T-cell (primary cell): ENCODE measurements around the gene CACTIN. TPM values are rescaled to one million over a fixed set of nuclear protein-coding genes. Genes with fewer than 3 reads are reported as not detected.
"Not testable (repeated sequence)": the region's sequence is repeated elsewhere in the genome, so short reads cannot be mapped to it uniquely, and the experiment has no call there.

ENCODE experiments used
- ATAC-seq, 4 experiments: fragments of 200-7000 bp in 3 of 4; fragments of 150-1000 bp in 1 of 4; cut with Tn5 transposase; replicated peaks in 1 of 4; 1 replicate in 3 of 4; 2 replicates in 1 of 4; pipeline ENCODE4 v1.10.0; 2021; ENCODE audit warnings: moderate library complexity in 3 of 4, mild to moderate bottlenecking in 2 of 4, moderate number of reproducible peaks in 1 of 4
- CTCF ChIA-PET, 2 donors: fragments of 300-600 bp; sonication (Branson Sonifier 250); formaldehyde crosslinking; loops; one replicate each; lab custom pipeline; 2022; ENCODE audit warnings: antibody characterized with exemption in 2 of 2; lab: Charles Lee
- POLR2A ChIA-PET, 2 donors: fragments of 300-600 bp; sonication (Branson Sonifier 250); formaldehyde crosslinking; loops; one replicate each; lab custom pipeline; 2022; ENCODE audit warnings: antibody characterized with exemption in 2 of 2; lab: Charles Lee
- DNase-seq, 35 experiments: peaks; one replicate each; pipeline versions ENCODE4 v3.0.0 to v3.0.0-alpha.2; 2013 to 2023
- H3K27ac ChIP-seq: one replicate; pipeline ENCODE4 v1.5.1; 2013; ENCODE audit warnings: low read length
- H3K27me3 ChIP-seq, 2 experiments: replicated peaks in 1 of 2; 1 replicate in 1 of 2; 2 replicates in 1 of 2; pipeline versions ENCODE4 v1.6.1 to v1.7.0; 2013; ENCODE audit warnings: low read length in 1 of 2, mixed read lengths in 1 of 2; ENCODE audit not compliant: control insufficient read depth in 2 of 2, insufficient read depth in 2 of 2; ENCODE audit errors: extremely low read depth in 1 of 2
- H3K36me3 ChIP-seq, 2 donors: 1 replicate in 1 of 2; 2 replicates in 1 of 2; pipeline versions ENCODE4 v1.6.1 to v1.7.0; 2013; ENCODE audit warnings: low read length in 1 of 2; ENCODE audit not compliant: control insufficient read depth in 2 of 2, insufficient read depth in 1 of 2; ENCODE audit errors: extremely low read depth in 1 of 2
- H3K4me1 ChIP-seq, 2 experiments: 1 replicate in 1 of 2; 2 replicates in 1 of 2; pipeline versions ENCODE4 v1.6.1 to v1.7.0; 2013; ENCODE audit warnings: low read length in 2 of 2, mixed read lengths in 1 of 2; ENCODE audit not compliant: insufficient read depth in 2 of 2, control insufficient read depth in 1 of 2; ENCODE audit errors: extremely low read depth in 1 of 2
- H3K4me3 ChIP-seq, 2 donors: 1 replicate in 1 of 2; 2 replicates in 1 of 2; pipeline versions ENCODE4 v1.5.1 to v1.7.0; 2013; ENCODE audit warnings: mild to moderate bottlenecking in 2 of 2, low read length in 1 of 2, moderate library complexity in 1 of 2; ENCODE audit not compliant: control insufficient read depth in 1 of 2; ENCODE audit errors: extremely low read depth in 1 of 2
- H3K9me3 ChIP-seq: 2 replicates; pipeline ENCODE4 v1.7.0; 2013
- H3K27ac Mint-ChIP-seq, 2 donors: one replicate each; pipeline ENCODE4 v1.8.0; 2020 to 2021; ENCODE audit warnings: mild to moderate bottlenecking in 2 of 2, mixed read lengths in 2 of 2
- H3K27me3 Mint-ChIP-seq, 2 donors: one replicate each; pipeline ENCODE4 v1.8.0; 2021 to 2022; ENCODE audit warnings: mixed read lengths in 2 of 2
- H3K36me3 Mint-ChIP-seq: one replicate; pipeline ENCODE4 v1.8.0; 2021; ENCODE audit warnings: mixed read lengths
- H3K4me1 Mint-ChIP-seq, 3 donors: one replicate each; pipeline ENCODE4 v1.8.0; 2020 to 2022; ENCODE audit warnings: mixed read lengths in 3 of 3, mild to moderate bottlenecking in 1 of 3
- H3K4me3 Mint-ChIP-seq, 3 donors: one replicate each; pipeline ENCODE4 v1.8.0; 2020 to 2022; ENCODE audit warnings: mild to moderate bottlenecking in 3 of 3, mixed read lengths in 3 of 3, moderate library complexity in 3 of 3
- H3K9me3 Mint-ChIP-seq, 3 donors: one replicate each; pipeline ENCODE4 v1.8.0; 2020 to 2022; ENCODE audit warnings: mixed read lengths in 3 of 3
- WGBS: methylation state at CpG from one replicate; pipeline ENCODE4 v1.1.5; 2013; ENCODE audit warnings: missing lambda C conversion rate; ENCODE audit not compliant: insufficient coverage; 5-methylcytosine and 5-hydroxymethylcytosine counted together
- total RNA-seq, 35 experiments: library from RNA in 6 of 35; stranded (reverse) in 6 of 35; fragments of 120-200 nt in 1 of 35; gene quantifications; one replicate each; pipeline versions ENCODE4 v1.2.1 to v1.2.4 and lab custom pipeline; 2013 to 2026

The CACTIN gene
- total RNA-seq, 5 donors from 2014 or later (not counting 1 experiment from before 2014, with no cell fraction given), result 25.9 to 59.0 (median 55.8) TPM

GRCh38 chr19:3586127-3586626 is 40.4 kb downstream of the CACTIN start:
- no peaks in the 10 kb centered on the region for H3K36me3 ChIP-seq
- peak overlapping the region; percentile 47 to 80 for H3K4me3 ChIP-seq
- no peaks in the 10 kb centered on the region for H3K27me3 Mint-ChIP-seq
- H3K27me3 ChIP-seq, result peaks cover 0 to 16% of the 10 kb centered on the region in 2 experiments
- WGBS, result 80% methylated on average over 2 of the region's 16 CpGs
- peak overlapping the region; percentile 47 to 59 (median 58) for H3K4me3 Mint-ChIP-seq
- POLR2A ChIA-PET, result no interaction called here
- no peak overlapping the region for H3K27ac ChIP-seq
- H3K36me3 Mint-ChIP-seq, result no peaks in the 10 kb centered on the region
- H3K27ac Mint-ChIP-seq, result no peak overlapping the region
- no peaks in the 10 kb centered on the region for H3K9me3 ChIP-seq
- H3K4me1 Mint-ChIP-seq, result no peaks in the 10 kb centered on the region
- DNase-seq, result peak in 23 of 35 experiments; percentile 20 to 63 (median 38)
- CTCF ChIA-PET, result interaction anchor here in 1 of 2 donors (0.5 kb wide), 1 partner anchor 43 kb away, joined by 7 read pairs; no protein-coding TSS in a partner anchor
- peaks cover 3 to 14% of the 10 kb centered on the region in 2 experiments for H3K4me1 ChIP-seq
- ATAC-seq, result peak; percentile 58 to 66 (median 62)
- H3K9me3 Mint-ChIP-seq, result no peaks in the 10 kb centered on the region

DNA sequence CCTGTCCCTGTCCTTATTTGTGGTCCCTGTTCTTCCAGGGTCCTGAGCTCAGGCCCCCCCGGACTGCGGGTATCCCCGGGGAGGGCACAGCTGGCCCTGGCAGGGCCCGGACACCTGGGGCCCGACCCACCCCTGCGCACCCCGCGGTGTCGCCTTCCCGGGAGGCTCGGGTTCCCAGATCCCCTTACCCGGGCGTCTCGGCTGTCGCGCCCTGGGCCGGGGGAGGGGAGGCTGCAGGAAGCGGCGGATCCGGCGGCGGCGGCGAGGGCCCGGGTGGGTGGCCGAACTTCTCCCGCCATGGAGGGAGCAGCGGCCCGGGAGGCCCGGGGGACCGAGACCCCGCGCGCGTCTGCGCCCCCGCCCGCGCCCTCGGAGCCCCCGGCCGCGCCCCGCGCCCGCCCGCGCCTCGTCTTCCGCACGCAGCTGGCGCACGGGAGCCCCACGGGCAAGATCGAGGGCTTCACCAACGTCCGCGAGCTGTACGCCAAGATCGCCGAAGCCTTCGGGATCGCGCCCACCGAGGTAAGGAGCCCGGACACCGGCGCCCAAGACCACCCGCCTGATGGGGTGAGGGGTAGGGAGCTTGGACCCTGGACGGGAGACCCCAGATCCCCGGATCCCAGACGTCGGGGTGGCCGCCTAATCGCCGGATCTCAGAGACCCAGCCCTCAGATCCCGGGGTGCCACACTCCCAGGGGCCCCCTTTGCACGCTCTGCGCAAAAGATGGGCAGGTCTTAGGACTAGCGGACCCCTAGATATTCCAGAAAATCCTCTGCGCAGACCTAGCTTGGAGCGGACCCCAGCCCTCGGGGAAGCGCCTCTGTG is 41.1 kb downstream of the CACTIN start, which contains the start of gene GIPC3:
Gene GIPC3, plus strand, starts transcription at position 178 of the 826 bp plus-strand sequence. Its CDS starts 120 bp downstream, at position 298.
- H3K27ac ChIP-seq, result no peak within 1 kb of the TSS
- H3K27me3 ChIP-seq, result peaks cover 0 to 16% of the 10 kb centered on the region in 2 experiments
- no peaks in the 10 kb centered on the region for H3K36me3 ChIP-seq
- peaks cover 3 to 14% of the 10 kb centered on the region in 2 experiments for H3K4me1 ChIP-seq
- DNase-seq (peak in 3 of 35 experiments; percentile 17 to 32 (median 25)), ATAC-seq (peak in 3 of 4 experiments; percentile 53 to 57 (median 54))
- H3K9me3 ChIP-seq, result no peaks in the 10 kb centered on the region
- Mint-ChIP-seq H3K27ac (no peak within 1 kb of the TSS), H3K27me3 (no peaks in the 10 kb centered on the region), H3K9me3 (no peaks in the 10 kb centered on the region), H3K4me3 (peak within 1 kb of the TSS; percentile 47 to 59 (median 58)), H3K36me3 (no peaks in the 10 kb centered on the region), H3K4me1 (no peaks in the 10 kb centered on the region)
- 2% methylated on average over 84 of the region's 84 CpGs for WGBS
- peak within 1 kb of the TSS; percentile 47 to 80 for H3K4me3 ChIP-seq
- CTCF ChIA-PET, result interaction anchor here (0.5 to 0.6 kb wide), 3 partner anchors 30 to 156 kb away, joined by 3 to 7 read pairs (median 3); no protein-coding TSS in a partner anchor
- POLR2A ChIA-PET, result no interaction called here

DNA sequence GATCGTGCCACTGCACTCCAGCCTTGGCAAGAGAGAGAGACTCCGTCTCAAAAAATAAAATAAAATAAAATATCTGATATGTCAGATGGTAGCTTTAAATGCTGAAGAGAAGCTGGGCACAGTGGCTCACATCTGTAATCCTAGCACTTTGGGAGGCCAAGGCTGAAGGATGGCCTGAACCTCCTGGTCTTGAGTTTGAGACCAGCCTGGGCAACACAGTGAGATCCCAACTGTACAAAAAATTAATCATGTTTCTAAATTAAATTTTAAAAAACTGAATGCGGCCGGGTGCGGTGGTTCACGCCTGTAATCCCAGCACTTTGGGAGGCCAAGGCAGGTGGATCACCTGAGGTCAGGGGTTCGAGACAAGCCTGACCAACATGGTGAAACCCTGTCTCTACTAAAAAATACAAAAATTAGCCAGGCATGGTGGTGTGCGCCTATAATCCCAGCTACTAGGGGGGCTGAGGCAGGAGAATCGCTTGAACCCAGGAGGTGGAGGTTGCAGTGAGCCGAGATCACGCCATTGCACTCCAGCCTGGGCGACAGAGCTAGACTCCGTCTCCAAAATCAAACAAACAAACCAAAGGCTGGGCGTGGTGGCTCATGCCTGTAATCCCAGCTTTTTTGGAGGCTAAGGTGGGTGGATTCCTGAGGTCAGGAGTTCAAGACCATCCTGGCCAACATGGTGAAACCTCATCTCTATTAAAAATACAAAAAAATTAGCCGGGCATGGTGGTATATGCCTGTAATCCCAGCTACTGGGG is 42.4 kb downstream of the CACTIN start:
- POLR2A ChIA-PET, H3K36me3 ChIP-seq, H3K27ac Mint-ChIP-seq, H3K9me3 Mint-ChIP-seq, H3K27ac ChIP-seq, H3K27me3 Mint-ChIP-seq, ATAC-seq, H3K9me3 ChIP-seq, H3K4me1 Mint-ChIP-seq, DNase-seq, H3K4me3 ChIP-seq, H3K36me3 Mint-ChIP-seq: not testable (repeated sequence)
- Histone ChIP-seq H3K4me1 (peaks cover 3 to 14% of the 10 kb centered on the region in 2 experiments), H3K27me3 (peaks cover 0 to 16% of the 10 kb centered on the region in 2 experiments)
- H3K4me3 Mint-ChIP-seq, result peak overlapping the region in 1 of 3 donors; percentile 44
- CTCF ChIA-PET, result interaction anchor here in 1 of 2 donors (0.6 to 0.7 kb wide), 3 partner anchors 16 to 371 kb away, joined by 3 to 7 read pairs (median 5); no protein-coding TSS in a partner anchor
- WGBS, result 100% methylated on average over 1 of the region's 15 CpGs

- H3K4me3 Mint-ChIP-seq, H3K36me3 Mint-ChIP-seq, H3K9me3 ChIP-seq, H3K27ac Mint-ChIP-seq, ATAC-seq, POLR2A ChIA-PET, H3K36me3 ChIP-seq, CTCF ChIA-PET, H3K4me1 Mint-ChIP-seq, H3K9me3 Mint-ChIP-seq, H3K27ac ChIP-seq, DNase-seq, H3K4me3 ChIP-seq, H3K27me3 Mint-ChIP-seq: not testable (repeated sequence)
- 86% methylated on average over 3 of the region's 4 CpGs for WGBS
- H3K27me3 ChIP-seq, result peaks cover 0 to 16% of the 10 kb centered on the region in 2 experiments
- H3K4me1 ChIP-seq, result peaks cover 3 to 14% of the 10 kb centered on the region in 2 experiments
These were observed 44.8 kb downstream of the CACTIN start for GRCh38 chr19:3581792-3582191.

GRCh38 chr19:3580156-3580934 is 46.2 kb downstream of the CACTIN start:
- no peaks in the 10 kb centered on the region for H3K9me3 Mint-ChIP-seq
- H3K4me1 Mint-ChIP-seq, result peaks cover under 1 to 2% (median 1%) of the 10 kb centered on the region in 3 donors
- WGBS, result 90% methylated on average over 6 of the region's 11 CpGs
- H3K36me3 ChIP-seq, result peaks cover 4 to 6% of the 10 kb centered on the region in 2 donors
- no peaks in the 10 kb centered on the region for H3K9me3 ChIP-seq
- no peak overlapping the region for H3K27ac ChIP-seq
- DNase-seq, result no peak
- ATAC-seq, result no peak
- H3K36me3 Mint-ChIP-seq, result peaks cover 6% of the 10 kb centered on the region
- peaks cover 0 to 4% of the 10 kb centered on the region in 2 experiments for H3K4me1 ChIP-seq
- ChIA-PET POLR2A (no interaction called here), CTCF (interaction anchor here in 1 of 2 donors (0.6 kb wide), 1 partner anchor 28 kb away, joined by 5 read pairs; no protein-coding TSS in a partner anchor)
- no peak overlapping the region for H3K4me3 Mint-ChIP-seq
- H3K27me3 Mint-ChIP-seq, result no peaks in the 10 kb centered on the region
- peaks cover 0 to 7% of the 10 kb centered on the region in 2 experiments for H3K27me3 ChIP-seq
- H3K27ac Mint-ChIP-seq, result no peak overlapping the region
- no peak overlapping the region for H3K4me3 ChIP-seq
